Liver (tissue), 3 donors: ENCODE data around the gene HMX1.

Experiments
- CTCF ChIP-seq: fragments of 150-350 bp; IDR thresholded peaks from 2 replicates; pipeline ENCODE4 v1.5.1; 2017; ENCODE audit warnings: improper control_type of control experiment, low read depth, low read length; ENCODE audit not compliant: missing input control
- GABPA ChIP-seq, 2 donors: IDR thresholded peaks in 1 of 2; conservative IDR thresholded peaks in 1 of 2; 2 replicates each; pipeline ENCODE4 v1.6.1; 2016; ENCODE audit warnings: antibody characterized with exemption in 2 of 2, mild to moderate bottlenecking in 1 of 2, moderate library complexity in 1 of 2
- REST ChIP-seq: IDR thresholded peaks from 2 replicates; pipeline ENCODE4 v1.6.1; 2016; ENCODE audit warnings: antibody characterized with exemption, mild to moderate bottlenecking
- TAF1 ChIP-seq: conservative IDR thresholded peaks from 2 replicates; pipeline ENCODE4 v1.6.1; 2016; ENCODE audit warnings: antibody characterized with exemption, mild to moderate bottlenecking
- donor health status: healthy.
- donor health status: healthy.

- no peak for TF ChIP-seq TAF1
- no peak for TF ChIP-seq GABPA (IDR thresholded peaks at IDR 0.05 in 1 of 2, conservative IDR thresholded peaks at IDR 0.05 in 1 of 2)
- no peak for TF ChIP-seq REST
- TF ChIP-seq CTCF = no peak
Measured at GRCh38 chr4:8865681-8866310, 5.8 kb downstream of the HMX1 start.
